ENCODE data around the gene PPM1E.
A peak's percentile ranks its signal among the peaks of the same experiment; 100 is the strongest.

PPM1E gene

GRCh38 chr17:58809564-58809936, 53.9 kb downstream of the PPM1E start:
- Histone ChIP-seq H3K4ac (ENCODE audit: low read depth, low read length) (no peak overlapping the region), H3K23ac (ENCODE audit: low read length) (no peak overlapping the region), H2AK5ac (ENCODE audit: low read length) (no peak overlapping the region), H4K91ac (ENCODE audit: low read depth, low read length) (no peak overlapping the region), H3K79me2 (ENCODE audit: control insufficient read depth, insufficient read depth, low read length, poor library complexity) (no peaks in the 10 kb centered on the region), H4K12ac (ENCODE audit: low read depth, low read length) (no peak overlapping the region), H3K4me2 (ENCODE audit: low read length) (no peak overlapping the region), H3K27ac (ENCODE audit: low read depth, low read length) (no peak overlapping the region), H2BK5ac (ENCODE audit: low read depth, low read length, poor library complexity) (no peak overlapping the region), H3K9ac (ENCODE audit: low read length) (no peak overlapping the region), H3K27me3 (ENCODE audit: insufficient read depth, low read length) (no peaks in the 10 kb centered on the region), H3K79me1 (ENCODE audit: low read length) (no peaks in the 10 kb centered on the region), H3K4me3 (ENCODE audit: low read depth, low read length) (no peak overlapping the region), H3K4me1 (ENCODE audit: control insufficient read depth in 1 of 2, insufficient read depth in 2 of 2, low read length in 2 of 2) (no peaks in the 10 kb centered on the region), H3K9me3 (ENCODE audit: insufficient read depth, low read depth, low read length) (no peaks in the 10 kb centered on the region), H3K18ac (ENCODE audit: low read length) (no peak overlapping the region), H3K36me3 (ENCODE audit: control insufficient read depth in 1 of 2, insufficient read depth in 2 of 2, low read length in 2 of 2) (no peaks in the 10 kb centered on the region), H2BK120ac (ENCODE audit: insufficient read depth, low read length, poor library complexity) (no peak overlapping the region), H4K8ac (ENCODE audit: low read depth, low read length) (no peak overlapping the region), H3K14ac (ENCODE audit: low read length) (no peak overlapping the region), H2BK12ac (ENCODE audit: low read length) (no peak overlapping the region), H2AFZ (ENCODE audit: insufficient read depth, low read length, poor library complexity) (no peak overlapping the region)
- no peak for DNase-seq
- WGBS (ENCODE audit: extremely low coverage, insufficient coverage, insufficient read length), result no CpG with 5 or more reads among the region's 1 CpG

GRCh38 chr17:58811290-58811689, 55.6 kb downstream of the PPM1E start:
- no peaks in the 10 kb centered on the region for H3K9me3 ChIP-seq (ENCODE audit: insufficient read depth, low read depth, low read length)
- no peak overlapping the region for H2BK120ac ChIP-seq (ENCODE audit: insufficient read depth, low read length, poor library complexity)
- no peak overlapping the region for H3K14ac ChIP-seq (ENCODE audit: low read length)
- H3K9ac ChIP-seq (ENCODE audit: low read length), result no peak overlapping the region
- H4K12ac ChIP-seq (ENCODE audit: low read depth, low read length), result no peak overlapping the region
- H3K27me3 ChIP-seq (ENCODE audit: insufficient read depth, low read length), result no peaks in the 10 kb centered on the region
- no peak overlapping the region for H3K23ac ChIP-seq (ENCODE audit: low read length)
- DNase-seq, result no peak
- H3K4ac ChIP-seq (ENCODE audit: low read depth, low read length), result no peak overlapping the region
- no peaks in the 10 kb centered on the region for H3K79me1 ChIP-seq (ENCODE audit: low read length)
- no peak overlapping the region for H2BK12ac ChIP-seq (ENCODE audit: low read length)
- no peak overlapping the region for H3K4me3 ChIP-seq (ENCODE audit: low read depth, low read length)
- H2BK5ac ChIP-seq (ENCODE audit: low read depth, low read length, poor library complexity), result no peak overlapping the region
- no peaks in the 10 kb centered on the region for H3K4me1 ChIP-seq (ENCODE audit: control insufficient read depth in 1 of 2, insufficient read depth in 2 of 2, low read length in 2 of 2)
- H3K79me2 ChIP-seq (ENCODE audit: control insufficient read depth, insufficient read depth, low read length, poor library complexity), result no peaks in the 10 kb centered on the region
- H4K8ac ChIP-seq (ENCODE audit: low read depth, low read length), result no peak overlapping the region
- no peak overlapping the region for H3K27ac ChIP-seq (ENCODE audit: low read depth, low read length)
- H3K4me2 ChIP-seq (ENCODE audit: low read length), result no peak overlapping the region
- no CpG with 5 or more reads among the region's 3 CpGs for WGBS (ENCODE audit: extremely low coverage, insufficient coverage, insufficient read length)
- no peaks in the 10 kb centered on the region for H3K36me3 ChIP-seq (ENCODE audit: control insufficient read depth in 1 of 2, insufficient read depth in 2 of 2, low read length in 2 of 2)
- H2AFZ ChIP-seq (ENCODE audit: insufficient read depth, low read length, poor library complexity), result no peak overlapping the region
- H3K18ac ChIP-seq (ENCODE audit: low read length), result no peak overlapping the region
- H4K91ac ChIP-seq (ENCODE audit: low read depth, low read length), result no peak overlapping the region
- H2AK5ac ChIP-seq (ENCODE audit: low read length), result no peak overlapping the region

GRCh38 chr17:58813712-58814111, 58.1 kb downstream of the PPM1E start:
- Histone ChIP-seq H3K27ac (ENCODE audit: low read depth, low read length) (no peak overlapping the region), H3K18ac (ENCODE audit: low read length) (no peak overlapping the region), H2BK12ac (ENCODE audit: low read length) (no peak overlapping the region), H3K9ac (ENCODE audit: low read length) (no peak overlapping the region), H2AK5ac (ENCODE audit: low read length) (no peak overlapping the region), H4K91ac (ENCODE audit: low read depth, low read length) (no peak overlapping the region), H4K8ac (ENCODE audit: low read depth, low read length) (no peak overlapping the region), H2AFZ (ENCODE audit: insufficient read depth, low read length, poor library complexity) (no peak overlapping the region), H3K4ac (ENCODE audit: low read depth, low read length) (no peak overlapping the region), H3K79me1 (ENCODE audit: low read length) (no peaks in the 10 kb centered on the region), H3K36me3 (ENCODE audit: control insufficient read depth in 1 of 2, insufficient read depth in 2 of 2, low read length in 2 of 2) (no peaks in the 10 kb centered on the region), H3K14ac (ENCODE audit: low read length) (no peak overlapping the region), H3K27me3 (ENCODE audit: insufficient read depth, low read length) (no peaks in the 10 kb centered on the region), H3K4me1 (ENCODE audit: control insufficient read depth in 1 of 2, insufficient read depth in 2 of 2, low read length in 2 of 2) (no peaks in the 10 kb centered on the region), H3K9me3 (ENCODE audit: insufficient read depth, low read depth, low read length) (no peaks in the 10 kb centered on the region), H3K23ac (ENCODE audit: low read length) (no peak overlapping the region), H2BK120ac (ENCODE audit: insufficient read depth, low read length, poor library complexity) (no peak overlapping the region), H3K4me2 (ENCODE audit: low read length) (no peak overlapping the region), H3K79me2 (ENCODE audit: control insufficient read depth, insufficient read depth, low read length, poor library complexity) (no peaks in the 10 kb centered on the region), H4K12ac (ENCODE audit: low read depth, low read length) (no peak overlapping the region), H2BK5ac (ENCODE audit: low read depth, low read length, poor library complexity) (no peak overlapping the region), H3K4me3 (ENCODE audit: low read depth, low read length) (no peak overlapping the region)
- DNase-seq, result no peak

DNA sequence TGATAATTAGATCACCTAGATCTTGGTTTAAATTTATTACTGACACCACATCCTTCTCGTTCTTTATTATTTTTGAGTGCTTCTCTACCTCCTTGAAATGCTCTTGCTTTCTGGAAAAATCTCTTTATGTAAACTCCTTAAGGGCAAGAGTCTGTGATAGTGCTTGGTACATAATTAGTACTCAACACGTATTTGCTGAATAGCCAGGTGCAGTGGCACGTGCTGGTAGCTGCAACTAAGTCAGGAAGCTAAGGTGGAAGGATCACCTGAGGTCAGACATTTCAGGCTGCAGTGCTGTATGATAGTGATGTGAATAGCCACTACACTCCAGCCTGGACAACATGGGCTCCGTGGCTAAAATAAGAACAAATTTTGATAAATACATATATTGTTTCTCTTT, 63.0 kb downstream of the PPM1E start:
- Histone ChIP-seq H3K9ac (ENCODE audit: low read length) (no peak overlapping the region), H2AFZ (ENCODE audit: insufficient read depth, low read length, poor library complexity) (no peak overlapping the region), H3K4ac (ENCODE audit: low read depth, low read length) (no peak overlapping the region), H3K27ac (ENCODE audit: low read depth, low read length) (no peak overlapping the region), H3K79me2 (ENCODE audit: control insufficient read depth, insufficient read depth, low read length, poor library complexity) (no peaks in the 10 kb centered on the region), H4K12ac (ENCODE audit: low read depth, low read length) (no peak overlapping the region), H3K27me3 (ENCODE audit: insufficient read depth, low read length) (no peaks in the 10 kb centered on the region), H3K18ac (ENCODE audit: low read length) (no peak overlapping the region), H2BK12ac (ENCODE audit: low read length) (no peak overlapping the region), H3K4me3 (ENCODE audit: low read depth, low read length) (no peak overlapping the region), H2AK5ac (ENCODE audit: low read length) (no peak overlapping the region), H4K8ac (ENCODE audit: low read depth, low read length) (no peak overlapping the region), H4K91ac (ENCODE audit: low read depth, low read length) (no peak overlapping the region), H3K79me1 (ENCODE audit: low read length) (no peaks in the 10 kb centered on the region), H3K14ac (ENCODE audit: low read length) (no peak overlapping the region), H3K23ac (ENCODE audit: low read length) (no peak overlapping the region), H2BK5ac (ENCODE audit: low read depth, low read length, poor library complexity) (no peak overlapping the region), H2BK120ac (ENCODE audit: insufficient read depth, low read length, poor library complexity) (no peak overlapping the region), H3K36me3 (ENCODE audit: control insufficient read depth in 1 of 2, insufficient read depth in 2 of 2, low read length in 2 of 2) (no peaks in the 10 kb centered on the region), H3K4me2 (ENCODE audit: low read length) (no peak overlapping the region), H3K4me1 (ENCODE audit: control insufficient read depth in 1 of 2, insufficient read depth in 2 of 2, low read length in 2 of 2) (no peaks in the 10 kb centered on the region), H3K9me3 (ENCODE audit: insufficient read depth, low read depth, low read length) (no peaks in the 10 kb centered on the region)
- no CpG with 5 or more reads among the region's 4 CpGs for WGBS (ENCODE audit: extremely low coverage, insufficient coverage, insufficient read length)
- DNase-seq, result peak; percentile 50 to 56
